Measurements from ENCODE around the gene PWWP3B.

Gene PWWP3B

DNA sequence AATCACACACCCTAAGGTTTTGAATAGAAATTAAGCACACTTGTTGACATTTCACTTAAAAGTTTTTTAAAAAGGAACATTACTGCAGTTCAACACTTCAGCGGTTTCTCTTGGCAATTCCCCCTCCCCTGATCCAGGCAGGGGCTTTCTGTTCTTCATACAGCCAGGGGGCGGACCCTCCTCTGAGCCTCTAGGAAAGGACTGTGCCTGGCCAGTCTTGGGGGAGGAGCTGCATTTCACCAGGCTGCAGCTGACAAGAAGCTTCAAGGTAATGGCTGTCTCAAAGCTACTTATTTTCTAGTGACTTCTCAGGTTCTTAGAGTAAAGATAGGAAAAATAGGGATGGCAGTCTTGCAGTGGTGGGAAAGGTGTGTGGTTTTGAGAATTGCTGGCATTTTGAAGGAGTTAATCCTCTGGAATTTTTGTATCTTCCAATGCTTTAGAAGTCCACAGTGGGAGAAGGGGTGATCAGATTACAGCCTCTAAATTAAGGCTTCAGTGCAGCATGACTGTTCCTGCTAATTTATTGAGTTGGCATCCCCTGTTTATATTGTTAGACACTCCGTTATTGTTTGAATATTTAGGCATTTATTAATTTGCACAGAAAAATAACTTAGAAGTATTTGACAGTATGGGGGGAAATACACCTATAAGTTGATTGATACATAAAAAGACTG is 33.5 kb downstream of the PWWP3B start:
- H3K9me3 ChIP-seq (ENCODE audit: control insufficient read depth, insufficient read depth, low read depth, low read length): no peaks in the 10 kb centered on the region
- CTCF ChIA-PET: no interaction called here
- no peaks in the 10 kb centered on the region for H3K4me1 ChIP-seq (ENCODE audit: control insufficient read depth, insufficient read depth, low read length)
- no peak overlapping the region for H3K4me3 ChIP-seq (ENCODE audit: low read depth, low read length)
- POLR2A ChIA-PET: no interaction called here
- no peak overlapping the region for H3K27ac ChIP-seq (ENCODE audit: extremely low read depth, low read depth, low read length)
- TF ChIP-seq ZNF223 (tag by site-specific recombination; IDR thresholded peaks at IDR 0.05) (no peak), ZNF670 (tag by site-specific recombination; IDR thresholded peaks at IDR 0.05; ENCODE audit: low read depth) (no peak), ZNF132 (tag by site-specific recombination; IDR thresholded peaks at IDR 0.05; ENCODE audit: borderline replicate concordance) (no peak), HOXA7 (CRISPR knock-in tag; IDR thresholded peaks at IDR 0.05; ENCODE audit: borderline replicate concordance) (no peak), PRDM6 (tag by site-specific recombination; IDR thresholded peaks at IDR 0.05) (no peak), SETDB1 (IDR thresholded peaks at IDR 0.05; ENCODE audit: insufficient read length, low read length) (no peak)
- TF ChIP-seq, protein P1, sequence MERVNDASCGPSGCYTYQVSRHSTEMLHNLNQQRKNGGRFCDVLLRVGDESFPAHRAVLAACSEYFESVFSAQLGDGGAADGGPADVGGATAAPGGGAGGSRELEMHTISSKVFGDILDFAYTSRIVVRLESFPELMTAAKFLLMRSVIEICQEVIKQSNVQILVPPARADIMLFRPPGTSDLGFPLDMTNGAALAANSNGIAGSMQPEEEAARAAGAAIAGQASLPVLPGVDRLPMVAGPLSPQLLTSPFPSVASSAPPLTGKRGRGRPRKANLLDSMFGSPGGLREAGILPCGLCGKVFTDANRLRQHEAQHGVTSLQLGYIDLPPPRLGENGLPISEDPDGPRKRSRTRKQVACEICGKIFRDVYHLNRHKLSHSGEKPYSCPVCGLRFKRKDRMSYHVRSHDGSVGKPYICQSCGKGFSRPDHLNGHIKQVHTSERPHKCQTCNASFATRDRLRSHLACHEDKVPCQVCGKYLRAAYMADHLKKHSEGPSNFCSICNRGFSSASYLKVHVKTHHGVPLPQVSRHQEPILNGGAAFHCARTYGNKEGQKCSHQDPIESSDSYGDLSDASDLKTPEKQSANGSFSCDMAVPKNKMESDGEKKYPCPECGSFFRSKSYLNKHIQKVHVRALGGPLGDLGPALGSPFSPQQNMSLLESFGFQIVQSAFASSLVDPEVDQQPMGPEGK (tag by site-specific recombination; IDR thresholded peaks at IDR 0.05): no peak
- no peaks in the 10 kb centered on the region for H3K36me3 ChIP-seq (ENCODE audit: control insufficient read depth in 2 of 2, insufficient read depth in 1 of 2, low read length in 2 of 2)

DNA sequence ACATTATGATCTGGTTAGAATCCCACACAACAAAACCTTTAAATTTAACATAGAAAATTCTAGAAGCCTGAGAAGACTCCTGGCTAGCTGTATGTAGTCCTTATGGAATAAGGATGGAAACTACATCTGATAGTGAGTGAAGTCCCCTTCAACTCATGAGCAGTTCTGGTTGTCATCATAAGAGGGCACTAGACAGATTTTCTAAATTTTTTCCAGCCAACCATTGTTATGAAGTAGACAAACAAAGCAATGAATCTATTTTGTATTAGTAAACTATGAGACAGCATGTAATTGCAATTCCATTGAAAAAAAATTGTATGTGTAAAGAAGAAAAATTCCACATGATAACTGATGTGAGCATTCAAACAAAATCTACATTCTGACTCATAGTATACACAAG is 35.2 kb downstream of the PWWP3B start:
- no peaks in the 10 kb centered on the region; the same call in 1 of the 2 replicates for H3K9me3 ChIP-seq (ENCODE audit: control insufficient read depth, insufficient read depth, low read depth, low read length)
- H3K4me1 ChIP-seq (ENCODE audit: control insufficient read depth, insufficient read depth, low read length): no peaks in the 10 kb centered on the region
- ChIA-PET CTCF (interaction anchor here (0.6 kb wide), 1 partner anchor 211 kb away, joined by 3 read pairs; no protein-coding TSS in a partner anchor), POLR2A (no interaction called here)
- no peak overlapping the region for H3K4me3 ChIP-seq (ENCODE audit: low read depth, low read length)
- no peak overlapping the region for H3K27ac ChIP-seq (ENCODE audit: extremely low read depth, low read depth, low read length)
- H3K36me3 ChIP-seq (ENCODE audit: control insufficient read depth in 2 of 2, insufficient read depth in 1 of 2, low read length in 2 of 2): no peaks in the 10 kb centered on the region
- no peak for TF ChIP-seq ZNF501 (tag by site-specific recombination; IDR thresholded peaks at IDR 0.05)
- TF ChIP-seq, protein P2, sequence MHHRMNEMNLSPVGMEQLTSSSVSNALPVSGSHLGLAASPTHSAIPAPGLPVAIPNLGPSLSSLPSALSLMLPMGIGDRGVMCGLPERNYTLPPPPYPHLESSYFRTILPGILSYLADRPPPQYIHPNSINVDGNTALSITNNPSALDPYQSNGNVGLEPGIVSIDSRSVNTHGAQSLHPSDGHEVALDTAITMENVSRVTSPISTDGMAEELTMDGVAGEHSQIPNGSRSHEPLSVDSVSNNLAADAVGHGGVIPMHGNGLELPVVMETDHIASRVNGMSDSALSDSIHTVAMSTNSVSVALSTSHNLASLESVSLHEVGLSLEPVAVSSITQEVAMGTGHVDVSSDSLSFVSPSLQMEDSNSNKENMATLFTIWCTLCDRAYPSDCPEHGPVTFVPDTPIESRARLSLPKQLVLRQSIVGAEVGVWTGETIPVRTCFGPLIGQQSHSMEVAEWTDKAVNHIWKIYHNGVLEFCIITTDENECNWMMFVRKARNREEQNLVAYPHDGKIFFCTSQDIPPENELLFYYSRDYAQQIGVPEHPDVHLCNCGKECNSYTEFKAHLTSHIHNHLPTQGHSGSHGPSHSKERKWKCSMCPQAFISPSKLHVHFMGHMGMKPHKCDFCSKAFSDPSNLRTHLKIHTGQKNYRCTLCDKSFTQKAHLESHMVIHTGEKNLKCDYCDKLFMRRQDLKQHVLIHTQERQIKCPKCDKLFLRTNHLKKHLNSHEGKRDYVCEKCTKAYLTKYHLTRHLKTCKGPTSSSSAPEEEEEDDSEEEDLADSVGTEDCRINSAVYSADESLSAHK (tag by site-specific recombination; IDR thresholded peaks at IDR 0.05): no peak
- TF ChIP-seq ZNF274 (IDR thresholded peaks at IDR 0.05; ENCODE audit: low read length): no peak
- TF ChIP-seq ZNF274 (tag by site-specific recombination; IDR thresholded peaks at IDR 0.05; ENCODE audit: borderline replicate concordance): no peak
- no peak for TF ChIP-seq ZBTB26 (tag by site-specific recombination; optimal IDR thresholded peaks at IDR 0.05)
- TF ChIP-seq, protein P3, sequence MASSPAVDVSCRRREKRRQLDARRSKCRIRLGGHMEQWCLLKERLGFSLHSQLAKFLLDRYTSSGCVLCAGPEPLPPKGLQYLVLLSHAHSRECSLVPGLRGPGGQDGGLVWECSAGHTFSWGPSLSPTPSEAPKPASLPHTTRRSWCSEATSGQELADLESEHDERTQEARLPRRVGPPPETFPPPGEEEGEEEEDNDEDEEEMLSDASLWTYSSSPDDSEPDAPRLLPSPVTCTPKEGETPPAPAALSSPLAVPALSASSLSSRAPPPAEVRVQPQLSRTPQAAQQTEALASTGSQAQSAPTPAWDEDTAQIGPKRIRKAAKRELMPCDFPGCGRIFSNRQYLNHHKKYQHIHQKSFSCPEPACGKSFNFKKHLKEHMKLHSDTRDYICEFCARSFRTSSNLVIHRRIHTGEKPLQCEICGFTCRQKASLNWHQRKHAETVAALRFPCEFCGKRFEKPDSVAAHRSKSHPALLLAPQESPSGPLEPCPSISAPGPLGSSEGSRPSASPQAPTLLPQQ (tag by site-specific recombination; IDR thresholded peaks at IDR 0.05): no peak
- TF ChIP-seq ZNF791 (tag by site-specific recombination; IDR thresholded peaks at IDR 0.05): no peak
- TF ChIP-seq ZFHX2 (tag by site-specific recombination; conservative IDR thresholded peaks at IDR 0.05): no peak
- no peak for TF ChIP-seq ZNF776 (tag by site-specific recombination; IDR thresholded peaks at IDR 0.05; ENCODE audit: borderline replicate concordance)
- no peak for TF ChIP-seq ZBTB21 (tag by site-specific recombination; IDR thresholded peaks at IDR 0.05)
- TF ChIP-seq ZNF548 (tag by site-specific recombination; IDR thresholded peaks at IDR 0.05): no peak
- TF ChIP-seq ZBTB48 (tag by site-specific recombination; IDR thresholded peaks at IDR 0.05): no peak
- no peak for TF ChIP-seq ZNF639 (tag by site-specific recombination; IDR thresholded peaks at IDR 0.05)
- TF ChIP-seq SP7 (tag by site-specific recombination; IDR thresholded peaks at IDR 0.05): no peak
- TF ChIP-seq ZNF600 (tag by site-specific recombination; IDR thresholded peaks at IDR 0.05): no peak
